ENCODE results near the gene SUOX. TPM values are rescaled to one million over a fixed set of nuclear protein-coding genes. Genes with fewer than 3 reads are reported as not detected.
"Not testable (repeated sequence)": the region's sequence is repeated elsewhere in the genome, so short reads cannot be mapped to it uniquely, and the experiment has no call there.

Gene SUOX
- total RNA-seq, 2 donors from 2014 or later = 23.6 to 49.6 TPM

DNA sequence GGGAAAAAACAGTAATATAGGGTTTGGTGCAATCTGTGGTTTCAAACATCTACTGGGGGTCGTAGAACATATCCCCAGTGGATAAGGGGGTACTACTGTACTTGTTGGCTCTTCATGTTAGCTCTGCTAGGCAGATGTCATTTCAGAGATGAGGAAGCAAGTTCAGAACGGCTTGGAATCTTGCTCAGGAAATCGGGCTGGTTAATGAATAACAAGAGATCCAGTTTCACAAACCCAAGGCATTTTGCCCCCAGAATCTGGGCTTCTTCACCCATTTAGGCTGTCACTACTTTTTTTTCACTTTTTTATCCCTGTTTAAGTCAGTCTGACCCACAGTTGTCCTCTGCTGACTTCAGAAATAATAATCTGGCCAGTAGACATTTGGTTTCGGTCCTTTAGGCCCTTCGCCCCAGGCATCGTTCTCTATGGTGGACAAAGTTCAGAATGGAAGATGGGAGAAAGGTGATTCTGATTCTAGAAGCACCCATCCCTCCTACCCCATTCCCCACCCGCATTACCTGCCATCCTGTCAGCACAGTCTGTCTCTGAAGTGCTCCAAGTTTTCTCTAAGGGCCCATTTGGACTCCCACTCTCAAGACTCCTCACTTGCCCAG lies 4.5 kb downstream of the SUOX start:
- WGBS = 63% methylated on average over 7 of the region's 7 CpGs
- TF ChIP-seq, protein P1, sequence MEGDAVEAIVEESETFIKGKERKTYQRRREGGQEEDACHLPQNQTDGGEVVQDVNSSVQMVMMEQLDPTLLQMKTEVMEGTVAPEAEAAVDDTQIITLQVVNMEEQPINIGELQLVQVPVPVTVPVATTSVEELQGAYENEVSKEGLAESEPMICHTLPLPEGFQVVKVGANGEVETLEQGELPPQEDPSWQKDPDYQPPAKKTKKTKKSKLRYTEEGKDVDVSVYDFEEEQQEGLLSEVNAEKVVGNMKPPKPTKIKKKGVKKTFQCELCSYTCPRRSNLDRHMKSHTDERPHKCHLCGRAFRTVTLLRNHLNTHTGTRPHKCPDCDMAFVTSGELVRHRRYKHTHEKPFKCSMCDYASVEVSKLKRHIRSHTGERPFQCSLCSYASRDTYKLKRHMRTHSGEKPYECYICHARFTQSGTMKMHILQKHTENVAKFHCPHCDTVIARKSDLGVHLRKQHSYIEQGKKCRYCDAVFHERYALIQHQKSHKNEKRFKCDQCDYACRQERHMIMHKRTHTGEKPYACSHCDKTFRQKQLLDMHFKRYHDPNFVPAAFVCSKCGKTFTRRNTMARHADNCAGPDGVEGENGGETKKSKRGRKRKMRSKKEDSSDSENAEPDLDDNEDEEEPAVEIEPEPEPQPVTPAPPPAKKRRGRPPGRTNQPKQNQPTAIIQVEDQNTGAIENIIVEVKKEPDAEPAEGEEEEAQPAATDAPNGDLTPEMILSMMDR (IDR thresholded peaks at IDR 0.05) = no peak
- TF ChIP-seq POLR2A (IDR thresholded peaks at IDR 0.05) (no peak), POLR2AphosphoS5 (IDR thresholded peaks at IDR 0.05) (no peak)
- Histone ChIP-seq H3K4me3 (no peak overlapping the region), H3K27ac (no peak overlapping the region), H3K27me3 (replicated peaks; ENCODE audit: insufficient read depth) (no peaks in the 10 kb centered on the region), H3K36me3 (no peaks in the 10 kb centered on the region), H3K9me3 (no peaks in the 10 kb centered on the region), H3K4me1 (replicated peaks) (peaks cover 4% of the 10 kb centered on the region)
- no peak for DNase-seq (ENCODE audit: low spot score)
- intact Hi-C loops (cut with DNase I) = no loop called here

DNA sequence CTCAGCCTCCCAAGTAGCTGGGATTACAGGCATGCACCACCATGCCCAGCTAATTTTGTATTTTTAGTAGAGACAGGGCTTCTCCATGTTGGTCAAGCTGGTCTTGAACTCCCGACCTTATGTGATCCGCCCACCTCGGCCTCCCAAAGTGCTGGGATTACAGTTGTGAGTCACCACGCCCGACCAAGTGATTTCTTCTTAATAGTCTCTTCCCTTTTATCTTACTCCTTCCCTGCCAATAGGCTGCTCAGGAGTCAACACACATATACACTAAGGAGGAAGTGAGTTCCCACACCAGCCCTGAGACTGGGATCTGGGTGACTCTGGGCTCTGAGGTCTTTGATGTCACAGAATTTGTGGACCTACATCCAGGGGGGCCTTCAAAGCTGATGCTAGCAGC lies 6.3 kb downstream of the SUOX start:
- DNase-seq (ENCODE audit: low spot score); H3K9me3 ChIP-seq; H3K4me3 ChIP-seq; H3K27ac ChIP-seq; H3K4me1 ChIP-seq (replicated peaks); H3K27me3 ChIP-seq (replicated peaks; ENCODE audit: insufficient read depth); intact Hi-C loops (cut with DNase I); H3K36me3 ChIP-seq: not testable (repeated sequence)
- WGBS = 91% methylated on average over 5 of the region's 5 CpGs

DNA sequence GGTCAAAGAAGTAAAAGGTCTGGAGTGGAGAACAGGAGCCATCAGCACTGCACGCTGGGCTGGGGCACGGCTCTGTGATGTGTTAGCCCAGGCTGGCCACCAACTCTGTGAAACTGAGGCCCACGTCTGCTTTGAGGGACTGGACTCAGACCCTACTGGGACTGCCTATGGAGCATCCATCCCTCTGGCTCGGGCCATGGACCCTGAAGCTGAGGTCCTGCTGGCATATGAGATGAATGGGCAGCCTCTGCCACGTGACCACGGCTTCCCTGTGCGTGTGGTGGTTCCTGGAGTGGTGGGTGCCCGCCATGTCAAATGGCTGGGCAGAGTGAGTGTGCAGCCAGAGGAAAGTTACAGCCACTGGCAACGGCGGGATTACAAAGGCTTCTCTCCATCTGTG lies 7.1 kb downstream of the SUOX start:
- Histone ChIP-seq H3K36me3 (no peaks in the 10 kb centered on the region), H3K9me3 (no peaks in the 10 kb centered on the region), H3K4me1 (replicated peaks) (no peaks in the 10 kb centered on the region), H3K27me3 (replicated peaks; ENCODE audit: insufficient read depth) (no peaks in the 10 kb centered on the region), H3K27ac (no peak overlapping the region), H3K4me3 (no peak overlapping the region)
- DNase-seq (ENCODE audit: low spot score) = no peak
- intact Hi-C loops (cut with DNase I) = no loop called here
- TF ChIP-seq POLR2AphosphoS5 (IDR thresholded peaks at IDR 0.05) (no peak), POLR2A (IDR thresholded peaks at IDR 0.05) (no peak)
- TF ChIP-seq, protein P1 (IDR thresholded peaks at IDR 0.05) = no peak
- WGBS = 96% methylated on average over 10 of the region's 10 CpGs

DNA sequence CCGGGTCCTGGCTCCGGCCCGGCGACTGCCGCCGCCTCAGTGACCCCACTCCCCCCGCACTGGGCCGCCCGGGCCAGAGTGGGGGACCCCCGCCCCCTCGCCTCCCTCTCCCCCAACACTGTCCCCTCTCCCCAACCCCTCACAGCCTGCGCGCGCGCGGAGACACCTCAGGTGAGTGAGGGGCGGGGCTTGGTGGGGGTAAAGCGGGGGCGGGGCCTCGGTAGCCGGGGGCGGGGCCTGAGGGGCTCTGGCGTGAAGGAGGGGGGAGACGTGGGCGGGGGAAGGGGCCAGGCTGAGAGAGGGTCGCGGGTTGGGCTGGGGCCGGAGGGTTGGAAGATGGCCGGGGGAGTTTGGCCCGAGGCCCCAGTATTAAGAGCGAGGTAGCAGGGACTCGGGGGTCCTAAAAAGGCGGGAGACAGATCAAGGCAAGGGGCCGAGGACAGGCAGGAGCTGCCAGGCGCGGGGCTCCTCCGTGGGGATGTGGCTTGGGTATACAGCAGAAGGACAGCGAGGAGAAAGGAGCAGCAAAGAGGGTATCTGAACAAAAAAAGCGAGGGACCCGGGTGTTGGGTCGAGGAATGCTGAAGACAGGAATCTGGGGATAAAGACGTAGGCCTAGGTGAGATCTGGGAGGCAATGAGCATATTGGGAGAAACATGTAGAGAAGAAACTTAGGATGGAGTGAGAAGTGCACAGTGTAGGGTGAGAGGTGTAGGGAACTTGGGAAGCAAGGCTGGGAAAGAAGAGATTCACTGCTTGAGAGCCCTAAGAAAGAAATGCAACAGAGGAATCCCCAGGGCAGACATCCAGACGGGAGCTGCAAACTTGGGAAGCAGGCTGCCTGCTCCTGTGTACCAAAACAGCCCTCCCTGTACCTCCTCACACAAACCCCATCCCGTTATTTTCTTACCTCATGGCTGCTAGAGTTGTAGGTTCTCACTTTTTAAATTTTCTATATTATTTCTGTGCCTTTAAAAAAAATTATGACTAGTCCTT lies 10.8 kb downstream of the SUOX start:
- intact Hi-C loops (cut with DNase I) = no loop called here
- H3K27me3 ChIP-seq (replicated peaks; ENCODE audit: insufficient read depth) = no peaks in the 10 kb centered on the region
- no peak for TF ChIP-seq POLR2AphosphoS5 (IDR thresholded peaks at IDR 0.05)
- TF ChIP-seq POLR2A (IDR thresholded peaks at IDR 0.05) = no peak
- TF ChIP-seq, protein P1 (IDR thresholded peaks at IDR 0.05) = no peak
- 2% methylated on average over 26 of the region's 44 CpGs for WGBS
- no peaks in the 10 kb centered on the region for H3K36me3 ChIP-seq
- DNase-seq (ENCODE audit: low spot score) = peak; percentile 57
- H3K4me1 ChIP-seq (replicated peaks) = no peaks in the 10 kb centered on the region
- no peaks in the 10 kb centered on the region for H3K9me3 ChIP-seq
- H3K4me3 ChIP-seq = peak overlapping the region; percentile 96
- peak overlapping the region; percentile 98 to 99 for H3K27ac ChIP-seq

DNA sequence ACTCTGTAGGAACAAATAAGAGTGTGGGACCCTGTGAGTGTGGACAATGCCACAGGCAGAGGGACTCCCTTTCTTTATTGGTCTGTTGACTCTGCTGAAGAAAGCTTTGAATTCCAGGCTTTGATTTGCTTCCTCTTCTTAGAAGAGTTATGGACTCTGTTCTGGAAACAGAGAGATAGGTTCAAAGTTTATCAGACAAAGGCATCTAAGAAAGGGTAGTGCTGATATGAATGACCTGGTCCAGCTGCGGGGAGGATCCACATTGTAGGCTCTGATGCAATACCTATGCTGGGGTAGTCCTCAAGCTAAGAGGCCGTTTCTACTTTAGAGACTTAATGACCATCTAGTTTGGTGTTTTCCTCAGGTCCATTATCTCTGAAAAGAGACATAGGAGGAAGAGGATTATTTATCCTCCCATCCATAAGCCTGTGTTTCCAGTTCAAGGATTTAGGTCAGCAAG lies 13.1 kb downstream of the SUOX start:
- Histone ChIP-seq H3K36me3 (no peaks in the 10 kb centered on the region), H3K27ac (no peak overlapping the region), H3K4me3 (no peak overlapping the region), H3K9me3 (no peaks in the 10 kb centered on the region), H3K27me3 (replicated peaks; ENCODE audit: insufficient read depth) (no peaks in the 10 kb centered on the region), H3K4me1 (replicated peaks) (no peaks in the 10 kb centered on the region)
- TF ChIP-seq, protein P1 (IDR thresholded peaks at IDR 0.05) = no peak
- TF ChIP-seq POLR2A (IDR thresholded peaks at IDR 0.05) (no peak), POLR2AphosphoS5 (IDR thresholded peaks at IDR 0.05) (no peak)
- intact Hi-C loops (cut with DNase I) = no loop called here
- WGBS = 61% methylated on average over 2 of the region's 2 CpGs
- DNase-seq (ENCODE audit: low spot score) = no peak

Measured in prostate gland (tissue), 2 donors.